GM12878 (cell line): ENCODE measurements around the gene SYK. TPM values are rescaled to one million over a fixed set of nuclear protein-coding genes. Genes with fewer than 3 reads are reported as not detected.

Experiments
- ATAC-seq: fragments of 200-7000 bp; cut with Tn5 transposase; 3 replicates; pipeline ENCODE4 v1.9.1; 2020; ENCODE audit warnings: mild to moderate bottlenecking, moderate library complexity
- BruUV-seq: library from RNA; stranded (reverse); fragments of 400-500 nt; replicated peaks from 2 replicates; lab custom pipeline; 2021; lab: Mats Ljungman, UMichigan
- CTCF ChIA-PET: fragments of 300-600 bp; sonication (Branson Sonifier 250); formaldehyde crosslinking; extraction: SDS; loops from one replicate; lab custom pipeline; 2021; ENCODE audit warnings: inconsistent platforms; lab: Yijun Ruan, JAX
- POLR2A ChIA-PET: fragments of 350-600 bp; formaldehyde crosslinking; extraction: SDS; loops from one replicate; lab custom pipeline; 2021; ENCODE audit warnings: inconsistent platforms; lab: Charles Lee
- RAD21 ChIA-PET: fragments of 300-600 bp; sonication (Branson Sonifier 250); formaldehyde crosslinking; loops from one replicate; lab custom pipeline; 2023; ENCODE audit warnings: antibody characterized with exemption; ENCODE audit not compliant: unreplicated experiment; lab: Charles Lee
- SMC1A ChIA-PET: fragments of 300-600 bp; sonication (Branson Sonifier 250); formaldehyde crosslinking; loops from one replicate; lab custom pipeline; 2023; ENCODE audit not compliant: unreplicated experiment, uncharacterized antibody; lab: Charles Lee
- DNase-seq: peaks from one replicate; pipeline ENCODE4 v3.0.0-alpha.2; 2011; ENCODE audit warnings: low read depth, low spot score
- FAIRE-seq: peaks from 3 replicates; lab custom pipeline; 2011; peaks lifted over from hg19 to GRCh38; lab: Jason Lieb, UNC
- H2AFZ ChIP-seq: 2 replicates; pipeline ENCODE4 v1.6.0; 2011; ENCODE audit warnings: low read depth, low read length, control low read depth; ENCODE audit not compliant: control insufficient read depth
- H3K27ac ChIP-seq: 2 replicates; pipeline ENCODE4 v1.5.1; 2011; ENCODE audit warnings: control low read depth; ENCODE audit not compliant: control insufficient read depth, insufficient read depth
- H3K27me3 ChIP-seq, 2 experiments: replicated peaks in 1 of 2; 2 replicates each; pipeline versions ENCODE4 v1.6.0 to v1.6.1; 2011; ENCODE audit warnings: low read length in 1 of 2; ENCODE audit not compliant: control insufficient read depth in 2 of 2, insufficient read depth in 2 of 2
- H3K36me3 ChIP-seq, 2 experiments: 2 replicates each; pipeline ENCODE4 v1.5.1; 2011; ENCODE audit warnings: low read length in 1 of 2; ENCODE audit not compliant: control insufficient read depth in 2 of 2, insufficient read depth in 2 of 2
- H3K4me1 ChIP-seq: 2 replicates; pipeline ENCODE4 v1.6.1; 2011; ENCODE audit warnings: mild to moderate bottlenecking, low read length, moderate library complexity, mixed read lengths; ENCODE audit not compliant: control insufficient read depth, insufficient read depth
- H3K4me2 ChIP-seq: 2 replicates; pipeline ENCODE4 v1.6.0; 2011; ENCODE audit warnings: control low read depth; ENCODE audit not compliant: control insufficient read depth, insufficient read depth
- H3K4me3 ChIP-seq: fragments of 200-600 bp; sonication (generic); 2 replicates; pipeline ENCODE4 v1.5.1; 2016
- H3K79me2 ChIP-seq: 2 replicates; pipeline ENCODE4 v1.6.0; 2011; ENCODE audit warnings: low read length; ENCODE audit not compliant: control insufficient read depth, insufficient read depth
- H3K9ac ChIP-seq: 2 replicates; pipeline ENCODE4 v1.8.0; 2011; ENCODE audit warnings: low read length, control low read depth, mixed read lengths; ENCODE audit not compliant: control insufficient read depth, insufficient read depth
- H3K9me3 ChIP-seq: replicated peaks from 3 replicates; pipeline ENCODE4 v1.5.1; 2011; ENCODE audit warnings: mild to moderate bottlenecking, low read length; ENCODE audit not compliant: control insufficient read depth, insufficient read depth
- H4K20me1 ChIP-seq: 2 replicates; pipeline ENCODE4 v1.6.0; 2011; ENCODE audit not compliant: control insufficient read depth, insufficient read depth
- BRCA1 ChIP-seq: IDR thresholded peaks from 2 replicates; pipeline ENCODE4 v1.6.1; 2011; ENCODE audit warnings: low read depth, low read length, improper control_type of control experiment
- CEBPB ChIP-seq, 2 experiments: fragments of 150-350 bp in 1 of 2; IDR thresholded peaks; 2 replicates each; pipeline ENCODE4 v1.6.1; 2012 to 2014; ENCODE audit warnings: low read depth in 2 of 2, low read length in 2 of 2, borderline replicate concordance in 1 of 2, inconsistent platforms in 1 of 2
- DPF2 ChIP-seq: fragments of 450-650 bp; IDR thresholded peaks from 2 replicates; pipeline ENCODE4 v1.6.1; 2017; ENCODE audit warnings: mild to moderate bottlenecking
- E4F1 ChIP-seq: fragments of 450-650 bp; IDR thresholded peaks from 2 replicates; pipeline ENCODE4 v1.6.1; 2018; ENCODE audit warnings: borderline replicate concordance, mild to moderate bottlenecking; ENCODE audit not compliant: partially characterized antibody
- EP300 ChIP-seq, 2 experiments: fragments of 150-350 bp in 1 of 2; IDR thresholded peaks; 2 replicates each; pipeline ENCODE4 v1.6.1; 2011 to 2012; ENCODE audit warnings: low read depth in 2 of 2, low read length in 2 of 2, borderline replicate concordance in 1 of 2, improper control_type of control experiment in 1 of 2, inconsistent platforms in 1 of 2; ENCODE audit not compliant: control insufficient read depth in 1 of 2
- PBX3 ChIP-seq: IDR thresholded peaks from 2 replicates; pipeline ENCODE4 v1.6.1; 2011; ENCODE audit warnings: mild to moderate bottlenecking, low read depth, low read length, moderate library complexity; ENCODE audit not compliant: insufficient replicate concordance
- RBBP5 ChIP-seq: fragments of 200-600 bp; sonication (generic); conservative IDR thresholded peaks from 2 replicates; pipeline ENCODE4 v1.6.1; 2016
- STAT1 ChIP-seq: fragments of 450-650 bp; conservative IDR thresholded peaks from 2 replicates; pipeline ENCODE4 v1.6.1; 2014; ENCODE audit warnings: antibody characterized with exemption, mild to moderate bottlenecking
- TARDBP ChIP-seq: IDR thresholded peaks from 2 replicates; pipeline ENCODE4 v1.6.1; 2016; ENCODE audit warnings: borderline replicate concordance
- TCF3 ChIP-seq: IDR thresholded peaks from 2 replicates; pipeline ENCODE4 v1.6.1; 2012; ENCODE audit warnings: low read depth, mild to moderate bottlenecking, low read length, borderline replicate concordance; ENCODE audit not compliant: insufficient read depth
- YBX1 ChIP-seq: fragments of 450-650 bp; IDR thresholded peaks from 2 replicates; pipeline ENCODE4 v1.6.1; 2016; ENCODE audit warnings: antibody characterized with exemption
- ZNF592 ChIP-seq: fragments of 450-650 bp; IDR thresholded peaks from 2 replicates; pipeline ENCODE4 v1.6.1; 2017; ENCODE audit warnings: mild to moderate bottlenecking, moderate library complexity
- ZSCAN29 ChIP-seq: fragments of 450-650 bp; IDR thresholded peaks from 2 replicates; pipeline ENCODE4 v1.6.1; 2017; ENCODE audit warnings: mild to moderate bottlenecking, moderate library complexity
- WGBS: methylation state at CpG from one replicate; pipeline ENCODE4 v1.1.6; 2016; ENCODE audit warnings: low lambda C conversion rate; ENCODE audit not compliant: insufficient replicate concordance, insufficient coverage; ENCODE audit errors: missing lambda C conversion rate; 5-methylcytosine and 5-hydroxymethylcytosine counted together
- in situ Hi-C: fragments of 300-500 bp; cut with MboI; formaldehyde crosslinking; loops from 9 replicates; pipeline ENCODE4 v1.14.3; 2018; ENCODE audit warnings: mixed read lengths
- intact Hi-C: fragments of 100-400 bp; cut with micrococcal nuclease; formaldehyde crosslinking; loops from one replicate; pipeline ENCODE4 v1.14.2; 2022; ENCODE audit not compliant: unreplicated experiment
- polyA plus RNA-seq, 11 experiments: library from polyadenylated mRNA; depleted of rRNA in 4 of 11; unstranded in 6 of 11; stranded (reverse) in 5 of 11; fragments of >200 nt; fragmentation: Nextera tagmentation in 4 of 11; fragmentation: Illumina TruSeq in 1 of 11; extraction: Ambion mirVana in 4 of 11; extraction: Trizol in 1 of 11; gene quantifications; 1 replicate in 1 of 11; 2 replicates in 10 of 11; pipeline versions ENCODE4 v1.2.1 to v1.2.3, GENCODE V29; 2011 to 2016; ENCODE audit warnings: inconsistent platforms in 2 of 11, missing spikeins in 2 of 11, low read depth in 1 of 11
- total RNA-seq, 4 experiments: library from RNA; depleted of rRNA in 3 of 4; stranded (reverse); fragments of >200 nt in 3 of 4; fragmentation: Illumina TruSeq in 1 of 4; extraction: Trizol in 1 of 4; gene quantifications; 2 replicates each; pipeline versions ENCODE4 v1.2.1 to v1.2.3, GENCODE V29; 2013 to 2021

Gene SYK
- total and polyA plus RNA-seq, 10 of the 15 experiments (the other 5 are each of a cell fraction or from before 2014, with no cell fraction given): 6.5 to 135 (median 68.8) TPM

GRCh38 chr9:90844326-90844725 lies 42.7 kb downstream of the SYK start (continued):
- TF ChIP-seq TARDBP (no peak), STAT1 (no peak), TCF3 (no peak), ZSCAN29 (no peak)

DNA sequence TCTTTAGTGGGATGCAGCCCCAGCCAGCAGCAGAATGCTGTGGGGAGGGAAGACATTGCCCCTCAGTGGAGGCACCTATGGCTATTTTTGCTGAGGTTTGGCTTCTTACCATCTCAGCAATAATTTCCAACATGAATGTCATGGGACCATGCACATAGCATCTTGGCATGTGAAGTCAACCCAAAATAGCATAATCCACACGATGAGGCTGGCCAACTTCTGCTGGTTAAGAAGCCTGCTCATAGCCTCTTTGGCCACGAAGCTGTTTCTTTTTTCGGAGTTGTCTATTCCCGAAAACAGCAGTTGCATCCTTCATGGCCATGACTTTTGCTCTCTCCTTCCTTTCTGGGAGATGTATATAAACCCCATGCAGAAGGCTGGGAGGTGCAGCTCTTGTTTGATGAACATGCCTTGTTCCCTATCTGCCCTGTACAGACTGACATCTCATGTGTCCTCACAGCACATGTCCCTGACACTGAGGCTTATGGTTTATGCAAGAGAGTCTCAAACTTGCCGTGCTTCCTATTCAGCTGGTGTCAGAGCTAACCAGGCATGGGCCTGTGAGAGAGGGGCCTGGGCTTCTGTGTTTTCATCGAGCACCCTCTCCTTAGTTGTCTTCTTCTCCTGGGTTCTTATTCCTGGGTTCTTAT lies 45.3 kb downstream of the SYK start:
- Histone ChIP-seq H3K4me1 (peaks cover 6% of the 10 kb centered on the region; the same call in 1 of the 2 replicates), H2AFZ (no peak overlapping the region), H4K20me1 (no peaks in the 10 kb centered on the region), H3K79me2 (0 out of 2 replicates have a peak, but pooled peaks cover 1% of the 10 kb centered on the region), H3K9me3 (no peaks in the 10 kb centered on the region), H3K9ac (no peak overlapping the region), H3K27me3 (no peaks in the 10 kb centered on the region), H3K4me3 (no peak overlapping the region), H3K4me2 (no peak overlapping the region), H3K36me3 (peaks cover 16 to 33% of the 10 kb centered on the region in 2 experiments; a peak in 3 of 4 replicates), H3K27ac (no peak overlapping the region)
- 57% methylated on average over 6 of the region's 6 CpGs for whole genome bisulfite sequencing
- DNase-seq (no peak), FAIRE-seq (no peak), ATAC-seq (no peak)
- POLR2A ChIA-PET: interaction anchor here (0.7 kb wide), 1 partner anchor 36 kb away, joined by 3 read pairs; no protein-coding TSS in a partner anchor
- no TSS peak for BruUV-seq
- SMC1A ChIA-PET: interaction anchor here (0.7 to 0.8 kb wide), 3 partner anchors 14 to 348 kb away, joined by 3 read pairs; no protein-coding TSS in a partner anchor
- in situ Hi-C loops: no loop called here
- TF ChIP-seq YBX1 (no peak), EP300 (IDR thresholded peaks at IDR 0.05; ENCODE audit: borderline replicate concordance in 1 of 2, control insufficient read depth in 1 of 2, low read depth in 2 of 2, low read length in 2 of 2) (no peak), CEBPB (IDR thresholded peaks at IDR 0.05; ENCODE audit: borderline replicate concordance in 1 of 2, low read depth in 2 of 2, low read length in 2 of 2) (no peak), DPF2 (no peak), BRCA1 (no peak), E4F1 (no peak), PBX3 (no peak), RBBP5 (no peak), ZNF592 (no peak)
- intact Hi-C loops: no loop called here
- CTCF ChIA-PET: interaction anchor here (1.0 kb wide), 1 partner anchor 9 kb away, joined by 3 read pairs; no protein-coding TSS in a partner anchor
- RAD21 ChIA-PET: interaction anchor here (1.1 kb wide), 1 partner anchor 43 kb away, joined by 3 read pairs; no protein-coding TSS in a partner anchor
